ENCODE results near the gene HUS1. TPM values are rescaled to one million over a fixed set of nuclear protein-coding genes. Genes with fewer than 3 reads are reported as not detected.

HUS1 gene
- polyA plus RNA-seq, 2 of the 4 experiments (the other 2 are of a cell fraction), result 18.0 to 39.8 TPM

DNA sequence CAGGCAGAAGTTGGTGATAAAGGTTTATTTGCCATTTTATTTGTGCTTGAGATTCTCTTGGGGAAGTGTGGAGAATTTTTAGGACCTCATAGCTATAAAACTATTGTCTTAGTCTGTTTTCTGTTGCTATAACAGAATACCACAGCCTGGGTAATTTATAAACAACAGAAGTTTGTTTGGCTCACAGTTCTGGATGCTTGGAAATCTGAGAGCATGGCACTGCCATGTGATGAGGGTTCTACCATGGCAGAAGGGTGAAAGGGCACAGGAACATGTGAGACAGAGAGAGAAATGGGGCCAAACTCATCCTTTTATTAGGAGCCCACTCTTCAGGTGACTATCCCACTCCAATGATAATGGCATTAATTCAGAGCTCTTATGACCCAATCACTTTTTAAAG lies 37.2 kb upstream of the HUS1 start:
- no peaks in the 10 kb centered on the region; the same call in 2 of the 3 replicates for H3K9me3 ChIP-seq
- no peak for FAIRE-seq
- H3K4me3 ChIP-seq, result no peak overlapping the region
- H3K4me1 ChIP-seq, result no peaks in the 10 kb centered on the region
- H3K27ac ChIP-seq, result no peak overlapping the region
- TF ChIP-seq, protein P1, sequence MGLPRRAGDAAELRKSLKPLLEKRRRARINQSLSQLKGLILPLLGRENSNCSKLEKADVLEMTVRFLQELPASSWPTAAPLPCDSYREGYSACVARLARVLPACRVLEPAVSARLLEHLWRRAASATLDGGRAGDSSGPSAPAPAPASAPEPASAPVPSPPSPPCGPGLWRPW (IDR thresholded peaks at IDR 0.05), result no peak
- TF ChIP-seq FOXS1 (CRISPR knock-in tag; IDR thresholded peaks at IDR 0.05), result no peak
- TF ChIP-seq ZNF302 (CRISPR knock-in tag; IDR thresholded peaks at IDR 0.05), result no peak
- no peak for TF ChIP-seq JUNB (IDR thresholded peaks at IDR 0.05)
- no peak for TF ChIP-seq RARB (CRISPR knock-in tag; IDR thresholded peaks at IDR 0.05)
- TF ChIP-seq, protein P2, sequence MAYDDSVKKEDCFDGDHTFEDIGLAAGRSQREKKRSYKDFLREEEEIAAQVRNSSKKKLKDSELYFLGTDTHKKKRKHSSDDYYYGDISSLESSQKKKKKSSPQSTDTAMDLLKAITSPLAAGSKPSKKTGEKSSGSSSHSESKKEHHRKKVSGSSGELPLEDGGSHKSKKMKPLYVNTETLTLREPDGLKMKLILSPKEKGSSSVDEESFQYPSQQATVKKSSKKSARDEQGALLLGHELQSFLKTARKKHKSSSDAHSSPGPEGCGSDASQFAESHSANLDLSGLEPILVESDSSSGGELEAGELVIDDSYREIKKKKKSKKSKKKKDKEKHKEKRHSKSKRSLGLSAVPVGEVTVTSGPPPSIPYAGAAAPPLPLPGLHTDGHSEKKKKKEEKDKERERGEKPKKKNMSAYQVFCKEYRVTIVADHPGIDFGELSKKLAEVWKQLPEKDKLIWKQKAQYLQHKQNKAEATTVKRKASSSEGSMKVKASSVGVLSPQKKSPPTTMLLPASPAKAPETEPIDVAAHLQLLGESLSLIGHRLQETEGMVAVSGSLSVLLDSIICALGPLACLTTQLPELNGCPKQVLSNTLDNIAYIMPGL (CRISPR knock-in tag; IDR thresholded peaks at IDR 0.05; ENCODE audit: borderline replicate concordance), result no peak
- no peak for TF ChIP-seq MAFK (IDR thresholded peaks at IDR 0.05; ENCODE audit: partially characterized antibody)
- no peak for TF ChIP-seq CBX8 (IDR thresholded peaks at IDR 0.05)
- TF ChIP-seq, protein P3, sequence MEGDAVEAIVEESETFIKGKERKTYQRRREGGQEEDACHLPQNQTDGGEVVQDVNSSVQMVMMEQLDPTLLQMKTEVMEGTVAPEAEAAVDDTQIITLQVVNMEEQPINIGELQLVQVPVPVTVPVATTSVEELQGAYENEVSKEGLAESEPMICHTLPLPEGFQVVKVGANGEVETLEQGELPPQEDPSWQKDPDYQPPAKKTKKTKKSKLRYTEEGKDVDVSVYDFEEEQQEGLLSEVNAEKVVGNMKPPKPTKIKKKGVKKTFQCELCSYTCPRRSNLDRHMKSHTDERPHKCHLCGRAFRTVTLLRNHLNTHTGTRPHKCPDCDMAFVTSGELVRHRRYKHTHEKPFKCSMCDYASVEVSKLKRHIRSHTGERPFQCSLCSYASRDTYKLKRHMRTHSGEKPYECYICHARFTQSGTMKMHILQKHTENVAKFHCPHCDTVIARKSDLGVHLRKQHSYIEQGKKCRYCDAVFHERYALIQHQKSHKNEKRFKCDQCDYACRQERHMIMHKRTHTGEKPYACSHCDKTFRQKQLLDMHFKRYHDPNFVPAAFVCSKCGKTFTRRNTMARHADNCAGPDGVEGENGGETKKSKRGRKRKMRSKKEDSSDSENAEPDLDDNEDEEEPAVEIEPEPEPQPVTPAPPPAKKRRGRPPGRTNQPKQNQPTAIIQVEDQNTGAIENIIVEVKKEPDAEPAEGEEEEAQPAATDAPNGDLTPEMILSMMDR (IDR thresholded peaks at IDR 0.05), result no peak
- no peak for TF ChIP-seq SREBF2 (IDR thresholded peaks at IDR 0.05)
- TF ChIP-seq ESRRA (IDR thresholded peaks at IDR 0.05; ENCODE audit: borderline replicate concordance, low read length), result no peak
- ChIA-PET POLR2A (no interaction called here), CTCF (interaction anchor here (0.8 kb wide), 1 partner anchor 29 kb away, joined by 3 read pairs; no protein-coding TSS in a partner anchor)
- no peak for ATAC-seq
- H3K4me2 ChIP-seq, result no peak overlapping the region
- DNase-seq (ENCODE audit: low read depth in 1 of 2, low spot score in 1 of 2), result no peak

DNA sequence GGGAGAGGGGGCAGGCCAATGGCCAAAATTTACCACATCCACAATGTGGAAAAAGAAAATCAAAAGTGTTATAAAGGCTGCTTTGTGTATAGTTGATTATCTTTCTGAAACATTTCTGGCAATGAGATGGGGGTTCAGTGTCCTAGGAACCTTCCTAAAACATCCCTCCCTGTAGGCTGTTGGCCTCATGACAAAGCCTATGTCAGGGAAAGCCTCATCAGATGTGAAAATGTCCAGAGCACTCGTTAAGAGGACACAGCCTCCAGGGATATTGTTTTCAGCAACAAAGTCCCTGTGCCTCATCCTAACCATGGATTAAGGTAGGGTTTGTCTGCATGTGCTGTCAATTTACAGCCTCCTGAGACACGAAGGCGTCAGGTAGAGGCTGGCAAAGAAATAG lies 32.5 kb upstream of the HUS1 start:
- no peak for FAIRE-seq
- Histone ChIP-seq H3K9me3 (no peaks in the 10 kb centered on the region), H3K4me1 (no peaks in the 10 kb centered on the region), H3K4me3 (no peak overlapping the region), H3K4me2 (no peak overlapping the region), H3K27ac (no peak overlapping the region)
- ChIA-PET POLR2A (no interaction called here), CTCF (no interaction called here)
- WGBS (ENCODE audit: missing lambda C conversion rate), result 60% methylated on average over 3 of the region's 3 CpGs
- no peak for DNase-seq (ENCODE audit: low read depth in 1 of 2, low spot score in 1 of 2)
- TF ChIP-seq EHF (CRISPR knock-in tag; IDR thresholded peaks at IDR 0.05) (no peak), NPAS2 (CRISPR knock-in tag; IDR thresholded peaks at IDR 0.05; ENCODE audit: borderline replicate concordance) (no peak), FOSL2 (IDR thresholded peaks at IDR 0.05) (no peak), FOSL2 (CRISPR knock-in tag; IDR thresholded peaks at IDR 0.05) (no peak), JUNB (IDR thresholded peaks at IDR 0.05) (no peak), HOXB5 (CRISPR knock-in tag; IDR thresholded peaks at IDR 0.05) (no peak)
- TF ChIP-seq, protein P2 (CRISPR knock-in tag; IDR thresholded peaks at IDR 0.05; ENCODE audit: borderline replicate concordance), result no peak
- TF ChIP-seq, protein P3 (IDR thresholded peaks at IDR 0.05), result no peak
- ATAC-seq, result no peak

Data from A549 (cell line).